H1 (cell line): ENCODE data around the gene LEMD1. TPM values are rescaled to one million over a fixed set of nuclear protein-coding genes. Genes with fewer than 3 reads are reported as not detected.

Experiments
- CEBPB ChIP-seq: IDR thresholded peaks from 2 replicates; pipeline ENCODE4 v1.6.1; 2012; ENCODE audit warnings: low read depth, low read length
- KDM1A ChIP-seq: fragments of 200-600, 300-600 bp; sonication (generic); IDR thresholded peaks from 2 replicates; pipeline ENCODE4 v1.7.1; 2016; ENCODE audit warnings: mild to moderate bottlenecking, low read length, borderline replicate concordance
- NANOG ChIP-seq: IDR thresholded peaks from 2 replicates; pipeline ENCODE4 v1.6.1; 2011; ENCODE audit warnings: low read length, low read depth, mild to moderate bottlenecking, inconsistent platforms; ENCODE audit not compliant: insufficient read depth, poor library complexity, severe bottlenecking
- NRF1 ChIP-seq: IDR thresholded peaks from 2 replicates; pipeline ENCODE4 v1.6.1; 2011; ENCODE audit warnings: mild to moderate bottlenecking, low read depth, low read length, improper control_type of control experiment
- POLR2AphosphoS5 ChIP-seq: IDR thresholded peaks from 2 replicates; pipeline ENCODE4 v1.6.1; 2011; ENCODE audit warnings: low read depth, low read length
- RBBP5 ChIP-seq: IDR thresholded peaks from 2 replicates; pipeline ENCODE4 v1.7.1; 2012; ENCODE audit warnings: low read depth, mild to moderate bottlenecking, inconsistent platforms, low read length, moderate library complexity, borderline replicate concordance
- TCF12 ChIP-seq: IDR thresholded peaks from 2 replicates; pipeline ENCODE4 v1.6.1; 2011; ENCODE audit warnings: low read depth, mild to moderate bottlenecking, low read length
- ZNF274 ChIP-seq: IDR thresholded peaks from 2 replicates; pipeline ENCODE4 v1.7.0; 2012; ENCODE audit warnings: low read length, borderline replicate concordance; ENCODE audit errors: extremely low read depth
- polyA plus RNA-seq, 7 experiments: library from polyadenylated mRNA; depleted of rRNA in 3 of 7; stranded (reverse) in 5 of 7; unstranded in 2 of 7; fragments of >200 nt in 5 of 7; fragments of 200-250 nt in 2 of 7; gene quantifications; 1 replicate in 5 of 7; 2 replicates in 1 of 7; 4 replicates in 1 of 7; pipeline versions ENCODE4 v1.2.1 to v1.2.3, GENCODE V29; 2011 to 2013; ENCODE audit warnings: missing spikeins in 2 of 7, mixed read lengths in 2 of 7
- total RNA-seq: library from RNA; stranded (reverse); fragmentation: NEBNext Ultra II Directional; extraction: Animal tissue kit (Norgen Biotek cat#: 25700); gene quantifications from 2 replicates; pipeline ENCODE4 v1.2.1, GENCODE V29; 2021
- TF ChIP-seq, protein P1 (sequence below): IDR thresholded peaks from 2 replicates; pipeline ENCODE4 v1.6.1; 2011; ENCODE audit warnings: low read depth, mild to moderate bottlenecking, low read length; ENCODE audit not compliant: insufficient read depth
- TF ChIP-seq, protein P2 (sequence below): fragments of 300-600 bp; sonication (generic); IDR thresholded peaks from 2 replicates; pipeline ENCODE4 v1.7.1; 2012; ENCODE audit warnings: low read length, moderate library complexity, mild to moderate bottlenecking, inconsistent platforms; ENCODE audit not compliant: insufficient replicate concordance

The LEMD1 gene
- total and polyA plus RNA-seq, 2 of the 8 experiments (the other 6 are each of a cell fraction or from before 2014, with no cell fraction given): 10.0 to 10.5 TPM

DNA sequence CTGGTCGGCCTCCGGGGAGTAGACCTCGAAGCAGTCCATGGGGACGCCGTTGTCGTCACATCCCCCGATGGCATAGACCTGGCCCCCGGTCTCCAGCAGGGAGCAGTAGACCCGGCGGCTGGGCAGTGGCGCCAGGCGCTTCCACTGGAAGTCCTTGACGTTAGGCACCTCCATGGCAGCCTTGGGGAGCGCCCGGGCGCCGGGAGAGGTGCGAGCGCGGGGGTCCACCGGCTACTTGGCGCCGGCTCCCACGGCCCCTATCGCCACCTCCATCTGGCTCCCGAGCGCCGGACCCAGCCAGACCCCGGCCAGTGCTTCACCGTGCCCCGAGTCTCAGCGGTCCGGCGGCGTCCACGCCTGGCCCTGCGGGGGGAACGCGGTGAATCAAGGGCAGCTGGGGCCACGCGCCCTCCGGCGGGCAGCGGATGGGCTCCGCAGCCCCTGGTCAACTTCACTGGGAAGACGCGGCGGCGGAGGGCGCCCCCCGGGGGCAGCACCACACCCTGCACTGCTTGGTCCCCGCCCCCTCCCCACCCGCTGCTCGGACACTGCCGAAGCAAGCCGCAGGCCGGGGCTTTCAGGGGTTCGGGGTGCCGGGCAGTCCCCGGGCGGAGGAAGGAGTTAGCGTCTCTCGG, 78.3 kb downstream of the LEMD1 start (continued):
- TF ChIP-seq, protein P1, sequence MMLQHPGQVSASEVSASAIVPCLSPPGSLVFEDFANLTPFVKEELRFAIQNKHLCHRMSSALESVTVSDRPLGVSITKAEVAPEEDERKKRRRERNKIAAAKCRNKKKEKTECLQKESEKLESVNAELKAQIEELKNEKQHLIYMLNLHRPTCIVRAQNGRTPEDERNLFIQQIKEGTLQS: no peak
- no peak for TF ChIP-seq POLR2AphosphoS5
- TF ChIP-seq, protein P2, sequence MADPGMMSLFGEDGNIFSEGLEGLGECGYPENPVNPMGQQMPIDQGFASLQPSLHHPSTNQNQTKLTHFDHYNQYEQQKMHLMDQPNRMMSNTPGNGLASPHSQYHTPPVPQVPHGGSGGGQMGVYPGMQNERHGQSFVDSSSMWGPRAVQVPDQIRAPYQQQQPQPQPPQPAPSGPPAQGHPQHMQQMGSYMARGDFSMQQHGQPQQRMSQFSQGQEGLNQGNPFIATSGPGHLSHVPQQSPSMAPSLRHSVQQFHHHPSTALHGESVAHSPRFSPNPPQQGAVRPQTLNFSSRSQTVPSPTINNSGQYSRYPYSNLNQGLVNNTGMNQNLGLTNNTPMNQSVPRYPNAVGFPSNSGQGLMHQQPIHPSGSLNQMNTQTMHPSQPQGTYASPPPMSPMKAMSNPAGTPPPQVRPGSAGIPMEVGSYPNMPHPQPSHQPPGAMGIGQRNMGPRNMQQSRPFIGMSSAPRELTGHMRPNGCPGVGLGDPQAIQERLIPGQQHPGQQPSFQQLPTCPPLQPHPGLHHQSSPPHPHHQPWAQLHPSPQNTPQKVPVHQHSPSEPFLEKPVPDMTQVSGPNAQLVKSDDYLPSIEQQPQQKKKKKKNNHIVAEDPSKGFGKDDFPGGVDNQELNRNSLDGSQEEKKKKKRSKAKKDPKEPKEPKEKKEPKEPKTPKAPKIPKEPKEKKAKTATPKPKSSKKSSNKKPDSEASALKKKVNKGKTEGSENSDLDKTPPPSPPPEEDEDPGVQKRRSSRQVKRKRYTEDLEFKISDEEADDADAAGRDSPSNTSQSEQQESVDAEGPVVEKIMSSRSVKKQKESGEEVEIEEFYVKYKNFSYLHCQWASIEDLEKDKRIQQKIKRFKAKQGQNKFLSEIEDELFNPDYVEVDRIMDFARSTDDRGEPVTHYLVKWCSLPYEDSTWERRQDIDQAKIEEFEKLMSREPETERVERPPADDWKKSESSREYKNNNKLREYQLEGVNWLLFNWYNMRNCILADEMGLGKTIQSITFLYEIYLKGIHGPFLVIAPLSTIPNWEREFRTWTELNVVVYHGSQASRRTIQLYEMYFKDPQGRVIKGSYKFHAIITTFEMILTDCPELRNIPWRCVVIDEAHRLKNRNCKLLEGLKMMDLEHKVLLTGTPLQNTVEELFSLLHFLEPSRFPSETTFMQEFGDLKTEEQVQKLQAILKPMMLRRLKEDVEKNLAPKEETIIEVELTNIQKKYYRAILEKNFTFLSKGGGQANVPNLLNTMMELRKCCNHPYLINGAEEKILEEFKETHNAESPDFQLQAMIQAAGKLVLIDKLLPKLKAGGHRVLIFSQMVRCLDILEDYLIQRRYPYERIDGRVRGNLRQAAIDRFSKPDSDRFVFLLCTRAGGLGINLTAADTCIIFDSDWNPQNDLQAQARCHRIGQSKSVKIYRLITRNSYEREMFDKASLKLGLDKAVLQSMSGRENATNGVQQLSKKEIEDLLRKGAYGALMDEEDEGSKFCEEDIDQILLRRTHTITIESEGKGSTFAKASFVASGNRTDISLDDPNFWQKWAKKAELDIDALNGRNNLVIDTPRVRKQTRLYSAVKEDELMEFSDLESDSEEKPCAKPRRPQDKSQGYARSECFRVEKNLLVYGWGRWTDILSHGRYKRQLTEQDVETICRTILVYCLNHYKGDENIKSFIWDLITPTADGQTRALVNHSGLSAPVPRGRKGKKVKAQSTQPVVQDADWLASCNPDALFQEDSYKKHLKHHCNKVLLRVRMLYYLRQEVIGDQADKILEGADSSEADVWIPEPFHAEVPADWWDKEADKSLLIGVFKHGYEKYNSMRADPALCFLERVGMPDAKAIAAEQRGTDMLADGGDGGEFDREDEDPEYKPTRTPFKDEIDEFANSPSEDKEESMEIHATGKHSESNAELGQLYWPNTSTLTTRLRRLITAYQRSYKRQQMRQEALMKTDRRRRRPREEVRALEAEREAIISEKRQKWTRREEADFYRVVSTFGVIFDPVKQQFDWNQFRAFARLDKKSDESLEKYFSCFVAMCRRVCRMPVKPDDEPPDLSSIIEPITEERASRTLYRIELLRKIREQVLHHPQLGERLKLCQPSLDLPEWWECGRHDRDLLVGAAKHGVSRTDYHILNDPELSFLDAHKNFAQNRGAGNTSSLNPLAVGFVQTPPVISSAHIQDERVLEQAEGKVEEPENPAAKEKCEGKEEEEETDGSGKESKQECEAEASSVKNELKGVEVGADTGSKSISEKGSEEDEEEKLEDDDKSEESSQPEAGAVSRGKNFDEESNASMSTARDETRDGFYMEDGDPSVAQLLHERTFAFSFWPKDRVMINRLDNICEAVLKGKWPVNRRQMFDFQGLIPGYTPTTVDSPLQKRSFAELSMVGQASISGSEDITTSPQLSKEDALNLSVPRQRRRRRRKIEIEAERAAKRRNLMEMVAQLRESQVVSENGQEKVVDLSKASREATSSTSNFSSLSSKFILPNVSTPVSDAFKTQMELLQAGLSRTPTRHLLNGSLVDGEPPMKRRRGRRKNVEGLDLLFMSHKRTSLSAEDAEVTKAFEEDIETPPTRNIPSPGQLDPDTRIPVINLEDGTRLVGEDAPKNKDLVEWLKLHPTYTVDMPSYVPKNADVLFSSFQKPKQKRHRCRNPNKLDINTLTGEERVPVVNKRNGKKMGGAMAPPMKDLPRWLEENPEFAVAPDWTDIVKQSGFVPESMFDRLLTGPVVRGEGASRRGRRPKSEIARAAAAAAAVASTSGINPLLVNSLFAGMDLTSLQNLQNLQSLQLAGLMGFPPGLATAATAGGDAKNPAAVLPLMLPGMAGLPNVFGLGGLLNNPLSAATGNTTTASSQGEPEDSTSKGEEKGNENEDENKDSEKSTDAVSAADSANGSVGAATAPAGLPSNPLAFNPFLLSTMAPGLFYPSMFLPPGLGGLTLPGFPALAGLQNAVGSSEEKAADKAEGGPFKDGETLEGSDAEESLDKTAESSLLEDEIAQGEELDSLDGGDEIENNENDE: no peak
- no peak for TF ChIP-seq NRF1
- TF ChIP-seq KDM1A: no peak
- TF ChIP-seq TCF12: no peak
- no peak for TF ChIP-seq NANOG
- TF ChIP-seq RBBP5: no peak
- no peak for TF ChIP-seq CEBPB
- no peak for TF ChIP-seq ZNF274
